Activated naive CD4-positive, alpha-beta T cell (primary cell): ENCODE data around the gene KCNH1.
A peak's percentile ranks its signal among the peaks of the same experiment; 100 is the strongest.

Source experiments
- DNase-seq, 4 experiments: peaks; one replicate each; lab custom pipeline; 2025; lab: John Stamatoyannopoulos, UW

Gene KCNH1

DNA sequence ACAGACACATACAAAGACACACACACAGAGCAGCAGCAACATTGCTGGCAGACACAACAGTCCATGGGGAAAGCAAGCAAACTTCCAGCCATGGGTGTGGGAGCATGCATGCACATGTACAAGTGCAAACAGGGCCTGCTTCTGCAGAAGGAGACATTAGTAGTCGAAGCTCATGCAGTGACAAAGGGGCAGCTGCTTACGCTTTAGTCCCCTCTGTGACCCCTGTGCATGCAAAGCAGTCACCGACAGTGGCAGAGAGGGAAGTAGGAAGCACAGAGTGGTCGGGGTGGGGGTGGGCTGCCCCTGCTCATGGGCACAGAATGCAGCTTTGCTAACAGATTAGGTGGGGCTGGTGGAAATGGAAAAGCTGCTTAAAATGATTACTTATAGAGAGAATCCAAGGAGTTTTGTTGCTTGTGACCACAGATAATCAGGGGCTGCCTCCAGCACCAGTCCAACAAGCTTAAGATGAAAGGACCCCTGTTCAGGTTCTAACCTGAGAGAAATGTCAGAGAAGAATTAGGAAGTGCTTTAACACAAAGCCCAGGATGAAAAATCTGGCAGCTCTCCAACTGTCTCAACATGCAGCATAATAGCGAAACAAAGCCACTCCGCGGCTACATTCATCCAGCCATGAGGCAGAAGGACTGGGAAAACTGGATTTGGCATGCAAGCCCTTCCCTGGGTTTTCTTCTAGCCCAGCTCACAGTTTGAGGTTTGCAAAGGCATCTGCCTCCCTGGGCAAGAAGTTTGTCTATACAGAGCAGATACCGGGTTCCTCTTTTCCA is 378.9 kb downstream of the KCNH1 start:
- no peak for DNase-seq

DNA sequence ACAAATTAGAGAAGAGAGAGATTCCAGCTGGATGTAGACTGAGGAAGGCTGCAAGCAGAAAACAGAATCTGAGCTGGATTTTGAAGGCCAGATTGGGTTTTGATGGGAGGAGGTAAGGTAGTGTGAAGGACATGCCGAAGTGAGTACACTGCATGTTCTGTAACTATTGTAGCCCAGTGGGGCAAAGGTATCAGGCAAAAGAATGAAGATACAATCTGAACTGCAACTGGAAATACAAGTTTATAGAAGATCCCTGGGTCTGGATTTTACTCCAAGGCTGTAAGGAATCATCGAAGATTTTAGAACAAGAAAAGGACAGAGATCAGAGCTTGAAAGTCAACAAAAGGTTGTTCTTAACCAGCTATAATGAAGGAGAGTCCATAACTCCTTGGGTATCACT is 382.0 kb downstream of the KCNH1 start:
- no peak for DNase-seq

DNA sequence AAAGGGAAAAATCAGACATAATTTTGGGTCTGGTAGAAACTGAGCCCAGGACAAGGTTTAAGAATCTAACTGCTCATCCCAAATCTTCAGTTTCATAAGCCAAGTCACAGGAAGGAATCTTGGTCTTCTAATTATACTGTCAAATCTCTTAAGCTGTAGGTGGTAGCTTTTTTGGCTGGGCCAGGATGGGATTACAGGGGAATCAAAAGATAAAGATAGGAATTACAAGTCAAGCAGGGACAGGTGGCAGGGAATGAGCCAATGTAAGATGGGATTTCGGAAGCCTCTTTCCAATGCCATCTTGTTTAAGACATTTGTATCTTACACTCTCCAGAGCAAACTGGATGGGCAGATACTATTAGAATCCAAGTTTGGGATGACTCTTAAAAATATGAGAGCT is 383.5 kb downstream of the KCNH1 start:
- DNase-seq = no peak

DNA sequence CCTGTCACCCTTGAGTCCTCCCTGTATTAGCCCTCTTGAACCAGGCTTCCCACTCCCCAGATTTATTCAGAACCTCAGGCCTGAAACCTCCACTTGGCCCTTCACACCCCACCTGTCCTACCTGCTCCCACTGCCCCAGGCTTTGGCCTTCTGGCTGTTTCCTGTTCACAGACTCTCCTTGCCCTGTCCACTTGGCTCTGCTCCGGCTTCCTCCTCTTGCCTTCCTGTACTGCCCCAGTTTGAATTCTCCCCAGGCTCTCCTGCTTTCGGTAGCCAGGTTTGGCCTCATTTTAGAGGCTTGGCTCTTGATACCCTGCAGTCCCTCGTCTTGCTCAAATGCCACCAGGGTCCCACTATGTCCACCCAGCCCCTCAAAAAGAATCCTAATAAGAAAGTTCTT is 385.2 kb downstream of the KCNH1 start:
- DNase-seq = no peak

DNA sequence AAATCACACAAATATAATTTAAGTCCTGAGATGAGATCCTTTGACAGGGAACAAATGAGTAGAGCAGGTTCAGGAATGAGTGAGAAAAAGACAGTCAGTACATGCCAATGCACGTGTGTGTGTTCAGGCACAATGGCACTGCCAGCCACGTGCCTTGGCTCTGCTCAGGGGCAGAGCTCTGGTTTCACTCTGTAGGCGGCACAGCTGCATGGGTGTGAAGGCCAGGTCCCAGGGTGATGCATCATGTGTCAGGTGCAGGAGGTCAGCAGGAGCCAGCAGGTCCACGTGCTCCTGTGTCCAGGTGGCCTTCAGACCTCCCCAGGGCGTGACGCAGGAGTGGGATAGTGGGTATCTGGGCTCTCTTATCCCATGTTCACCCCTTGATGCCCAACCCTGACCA is 386.1 kb downstream of the KCNH1 start:
- DNase-seq = no peak

DNA sequence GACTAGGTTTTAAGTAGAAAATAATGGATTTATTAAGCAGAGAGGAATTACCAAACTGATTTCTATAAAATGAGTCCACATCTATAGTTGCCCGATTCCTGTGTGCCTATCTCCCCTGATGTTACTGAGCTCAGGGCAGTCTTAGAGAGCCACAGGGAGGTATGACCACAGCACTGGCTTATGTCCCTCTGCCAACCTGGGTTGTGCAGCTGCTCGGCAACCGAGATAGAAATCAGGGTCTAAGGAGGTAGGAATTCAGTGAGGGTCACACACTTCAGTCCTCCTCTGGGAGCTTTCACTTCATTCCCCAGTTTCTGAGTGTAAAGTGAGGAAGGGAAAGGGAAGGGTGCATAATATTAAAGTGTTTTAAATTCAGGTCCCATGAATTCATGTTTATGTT is 386.8 kb downstream of the KCNH1 start:
- DNase-seq = no peak

DNA sequence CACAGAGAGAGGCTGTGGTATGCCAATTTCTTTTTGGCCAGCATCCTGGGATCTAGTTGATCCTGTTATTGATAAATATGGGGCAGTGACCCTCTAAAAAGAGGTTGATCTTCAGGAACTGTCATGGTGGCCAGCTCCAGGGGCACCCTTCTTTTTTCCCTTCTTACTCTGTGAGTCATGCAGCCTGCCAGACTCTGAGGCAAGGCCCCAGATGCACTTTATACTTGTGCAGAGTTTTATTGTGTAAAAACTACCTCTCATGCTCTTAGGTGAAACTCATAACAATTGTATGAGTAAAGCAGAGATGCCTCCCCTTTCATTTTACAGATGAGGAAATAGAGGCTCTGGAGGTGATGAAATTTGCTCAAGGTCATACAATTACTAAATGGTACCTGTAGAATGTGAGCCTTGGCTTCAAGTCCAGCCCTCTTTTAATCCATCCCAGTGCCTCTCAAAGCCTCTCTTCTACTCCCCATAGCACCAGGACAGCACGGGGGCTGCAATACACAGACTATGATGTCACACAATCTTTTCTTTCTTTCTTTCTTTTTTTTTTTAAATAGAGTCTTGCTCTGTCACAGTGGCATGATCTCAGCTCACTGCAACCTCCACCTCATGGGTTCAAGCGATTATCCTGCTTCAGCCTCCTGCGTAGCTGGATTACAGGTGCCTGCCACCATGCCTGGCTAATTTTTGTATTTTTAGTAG is 387.8 kb downstream of the KCNH1 start:
- no peak for DNase-seq

- DNase-seq = no peak
These were observed 390.9 kb downstream of the KCNH1 start for GRCh38 chr1:210743038-210743437.

DNA sequence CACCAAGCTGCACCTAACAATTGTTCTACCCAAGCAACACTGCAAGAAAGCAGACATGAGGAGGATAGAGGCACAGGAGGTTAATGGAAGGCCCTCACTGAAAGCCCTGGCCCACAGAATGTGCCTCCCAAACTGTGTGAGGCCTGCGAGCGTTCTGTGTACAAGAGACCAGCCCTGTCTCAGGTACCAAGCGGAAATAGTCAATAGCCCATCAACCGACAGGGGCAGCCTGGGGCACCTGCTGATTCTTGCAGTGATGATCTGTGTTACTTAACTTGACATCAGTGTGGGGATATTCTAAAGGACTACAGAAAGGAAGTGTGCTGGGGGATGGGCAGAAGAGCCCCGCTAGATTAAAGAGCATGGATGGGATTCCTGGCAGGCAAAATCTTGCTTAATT is 392.4 kb downstream of the KCNH1 start:
- DNase-seq = no peak

- no peak for DNase-seq
These were observed 394.3 kb downstream of the KCNH1 start for GRCh38 chr1:210739627-210740026.

DNA sequence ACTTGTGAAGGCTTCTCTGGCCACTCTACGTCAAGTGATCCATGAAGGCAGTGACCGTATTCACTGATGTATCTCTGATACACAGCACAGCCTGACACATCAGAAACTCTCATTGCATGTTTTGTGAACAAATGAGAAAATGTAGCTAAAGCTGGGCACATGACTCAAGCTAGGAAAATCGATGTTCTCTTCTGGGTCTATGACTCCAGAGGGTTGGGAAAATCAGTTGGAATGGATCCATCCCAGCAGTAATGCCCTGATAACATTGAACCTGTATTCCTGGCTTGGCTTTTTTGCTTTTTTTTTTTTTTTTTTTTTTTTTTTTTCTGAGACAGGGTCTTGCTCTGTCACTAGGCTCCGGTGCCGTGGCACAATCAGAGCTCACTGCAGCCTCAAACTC is 395.7 kb downstream of the KCNH1 start:
- DNase-seq = no peak

DNA sequence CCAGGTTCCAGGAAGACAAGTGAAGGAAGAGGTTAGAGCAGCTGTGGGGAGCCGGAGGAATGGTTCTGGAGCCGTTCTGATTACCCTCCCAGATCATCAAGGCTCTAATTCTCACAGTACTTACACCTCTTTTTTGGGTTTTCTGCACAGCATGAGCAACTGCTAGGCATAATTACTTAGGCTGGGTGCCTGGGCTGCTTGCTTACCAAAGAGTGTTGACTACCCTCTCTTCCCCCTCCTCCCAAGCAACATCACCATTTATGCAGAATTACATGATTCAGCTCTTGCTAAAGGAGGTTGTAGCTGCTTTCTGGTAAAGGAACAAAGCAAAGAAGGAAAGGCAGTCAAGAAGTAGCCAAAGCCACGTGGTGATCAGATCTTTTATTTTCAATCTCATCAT is 397.2 kb downstream of the KCNH1 start:
- DNase-seq = no peak

GRCh38 chr1:210731597-210731996 is 402.4 kb downstream of the KCNH1 start:
- DNase-seq = no peak

- no peak for DNase-seq
These were observed 402.8 kb downstream of the KCNH1 start for GRCh38 chr1:210731193-210731592.

DNA sequence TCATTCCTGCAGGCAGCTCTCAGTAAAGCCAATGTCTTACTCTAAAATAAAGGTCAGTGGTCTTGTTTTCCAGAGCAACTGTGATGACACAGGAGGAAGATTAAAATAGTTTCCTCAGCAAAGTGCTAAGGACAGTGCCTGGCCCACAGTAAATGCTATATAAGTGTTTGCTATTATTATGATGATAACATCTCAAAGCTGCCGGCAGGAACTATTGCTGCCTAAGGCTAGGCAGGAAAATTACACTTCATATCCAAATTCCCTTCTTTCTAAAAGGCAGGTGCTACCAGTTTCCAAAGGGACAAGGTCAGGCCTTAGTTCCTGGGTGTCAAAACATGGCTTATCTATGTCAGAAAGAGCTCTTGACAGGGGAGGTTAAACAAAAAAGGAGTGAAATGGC is 403.9 kb downstream of the KCNH1 start:
- DNase-seq = no peak

- no peak for DNase-seq
These were observed 405.4 kb downstream of the KCNH1 start for GRCh38 chr1:210728437-210729149.

GRCh38 chr1:210727709-210728108 is 406.2 kb downstream of the KCNH1 start:
- no peak for DNase-seq

DNA sequence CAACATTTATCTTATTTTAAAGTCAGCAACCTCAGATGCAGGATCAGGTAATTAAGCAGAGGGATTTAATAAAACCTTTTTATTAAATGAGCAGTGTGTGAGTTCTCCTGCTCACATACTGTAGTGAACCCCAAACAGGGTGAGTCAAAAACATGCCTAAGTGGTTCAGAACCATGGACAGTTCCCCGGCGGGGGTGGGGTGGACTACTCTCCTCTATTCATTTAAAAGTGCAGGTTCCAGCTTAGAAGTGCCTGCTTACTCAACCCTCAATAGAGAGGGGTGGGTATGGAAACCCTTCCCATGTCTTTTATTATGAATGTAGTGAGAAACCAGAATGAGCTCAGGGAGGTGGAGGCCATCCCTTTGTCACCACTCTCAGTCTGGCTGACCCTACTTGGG is 407.3 kb downstream of the KCNH1 start:
- DNase-seq = peak in 2 of 4 experiments; percentile 2 to 8

- no peak for DNase-seq
These were observed 409.2 kb downstream of the KCNH1 start for GRCh38 chr1:210724768-210725167.

DNA sequence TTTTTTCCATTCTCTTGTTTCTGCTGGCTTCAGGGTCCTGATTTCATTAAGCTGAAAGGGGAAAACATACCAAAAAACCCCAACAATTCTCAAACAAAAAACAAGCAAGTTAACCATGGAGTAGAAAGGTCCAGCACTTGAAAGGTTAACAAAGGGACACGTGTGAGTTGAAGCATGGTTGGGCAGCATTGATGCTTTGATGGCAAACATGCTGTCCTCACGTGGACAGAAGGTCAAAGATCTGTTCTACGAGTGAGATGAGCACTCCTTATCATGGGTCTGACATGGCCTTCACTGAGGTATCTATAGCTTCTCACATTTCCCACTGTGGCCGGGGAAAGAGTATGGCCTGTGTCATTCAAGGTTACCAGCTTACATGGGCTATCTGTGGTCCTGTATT is 410.3 kb downstream of the KCNH1 start:
- no peak for DNase-seq

DNA sequence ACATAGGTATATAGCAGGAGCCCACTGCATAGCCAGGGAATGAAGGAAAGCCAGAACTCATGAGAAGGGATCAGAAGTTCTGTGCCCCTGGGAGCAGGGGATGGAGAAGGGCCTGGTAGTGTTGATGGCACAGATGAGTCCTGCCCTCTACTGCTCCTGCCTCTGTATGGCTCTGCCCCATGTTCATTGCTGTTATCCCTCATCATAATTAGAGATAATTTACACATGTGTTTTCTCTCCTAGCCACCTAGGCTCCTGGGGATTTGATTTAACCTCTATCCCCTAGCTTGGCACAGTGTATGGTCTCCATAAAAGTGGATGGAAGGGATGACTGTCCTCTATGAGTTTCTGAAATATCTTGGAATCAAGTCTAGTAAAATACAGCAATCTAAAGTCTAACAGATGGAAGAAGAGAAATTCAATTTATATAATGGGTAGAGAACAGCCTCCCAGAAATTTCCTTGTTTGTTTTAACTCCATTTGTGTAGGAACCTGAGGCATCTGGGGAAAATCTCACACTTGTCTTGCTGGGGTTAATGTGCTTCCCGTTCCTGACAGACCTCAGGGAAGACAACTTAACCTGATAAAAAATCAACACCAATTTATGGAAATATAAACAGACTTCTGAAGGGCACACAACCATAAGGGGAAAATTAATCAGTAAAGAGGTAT is 411.4 kb downstream of the KCNH1 start:
- DNase-seq = no peak

DNA sequence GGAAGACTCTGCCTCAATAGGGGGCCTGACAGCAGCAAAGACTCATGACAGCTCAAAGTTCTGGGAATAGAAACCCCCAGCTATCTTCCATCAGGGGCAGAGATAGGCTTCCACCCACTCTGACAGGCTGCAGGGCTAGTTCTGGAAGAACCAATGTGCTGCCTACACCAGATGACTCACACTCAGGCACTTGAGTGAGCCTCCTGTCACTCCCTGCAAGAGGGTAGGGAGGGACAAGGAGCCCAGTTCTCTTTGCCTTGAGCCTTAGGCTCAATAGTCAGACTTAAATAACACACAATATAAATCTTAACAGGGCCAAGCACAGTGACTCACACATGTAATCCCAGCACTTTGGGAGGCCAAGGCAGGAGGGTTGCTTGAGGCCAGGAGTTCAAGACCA is 418.9 kb downstream of the KCNH1 start:
- DNase-seq = no peak
